ENCODE data around the gene SIT1. TPM values are rescaled to one million over a fixed set of nuclear protein-coding genes. Genes with fewer than 3 reads are reported as not detected.

Gene SIT1
- total RNA-seq, 1 donor from 2014 or later = not detected

- no peak for DNase-seq
Observed at GRCh38 chr9:35682520-35683315, 32.0 kb upstream of the SIT1 start.

- DNase-seq = peak; percentile 30
Observed at GRCh38 chr9:35682051-35682450, 31.3 kb upstream of the SIT1 start.

- peak; percentile 32 for DNase-seq
Observed at GRCh38 chr9:35681341-35682002, 30.7 kb upstream of the SIT1 start.

- DNase-seq = peak; percentile 46
Observed at GRCh38 chr9:35680331-35681105, 29.8 kb upstream of the SIT1 start.

- no peak for DNase-seq
Observed at GRCh38 chr9:35679766-35680330, 29.1 kb upstream of the SIT1 start.

- no peak for DNase-seq
Observed at GRCh38 chr9:35679091-35679490, 28.4 kb upstream of the SIT1 start.

GRCh38 chr9:35675732-35676392, 25.1 kb upstream of the SIT1 start:
- DNase-seq = peak; percentile 89

- DNase-seq = peak; percentile 40
Observed at GRCh38 chr9:35675204-35675603, 24.5 kb upstream of the SIT1 start.

GRCh38 chr9:35674025-35674361, 23.3 kb upstream of the SIT1 start:
- no peak for DNase-seq

GRCh38 chr9:35673132-35674024, 22.6 kb upstream of the SIT1 start, which contains the start of gene CA9:
Gene CA9, plus strand, starts transcription at chr9:35673928. Its CDS starts 32 bp downstream, at chr9:35673960.
- peak; percentile 61 for DNase-seq

GRCh38 chr9:35669331-35670145, 18.8 kb upstream of the SIT1 start:
- DNase-seq = no peak

GRCh38 chr9:35667939-35668338, 17.2 kb upstream of the SIT1 start:
- DNase-seq = no peak

GRCh38 chr9:35666549-35666948, 15.8 kb upstream of the SIT1 start:
- DNase-seq = no peak

- DNase-seq = no peak
Observed at GRCh38 chr9:35666045-35666444, 15.3 kb upstream of the SIT1 start.

GRCh38 chr9:35665471-35665818, 14.7 kb upstream of the SIT1 start:
- DNase-seq = no peak

GRCh38 chr9:35664531-35665470, 14.1 kb upstream of the SIT1 start, which contains the start of gene ARHGEF39:
Gene ARHGEF39, minus strand, starts transcription at chr9:35665195. Its CDS starts 26 bp downstream, at chr9:35665169.
- peak; percentile 91 for DNase-seq

GRCh38 chr9:35662437-35662836, 11.7 kb upstream of the SIT1 start:
- DNase-seq = no peak

- no peak for DNase-seq
Observed at GRCh38 chr9:35661756-35662350, 11.1 kb upstream of the SIT1 start.
